Right atrium auricular region (tissue), 2 donors: ENCODE measurements around the gene DAG1. TPM values are rescaled to one million over a fixed set of nuclear protein-coding genes. Genes with fewer than 3 reads are reported as not detected.

Source experiments
- DNase-seq: peaks from one replicate; pipeline ENCODE4 v3.0.0-alpha.2; 2019; ENCODE audit warnings: low spot score
- H3K27ac ChIP-seq, 2 donors: fragments of 200-600 bp; sonication (generic); 1 replicate in 1 of 2; 2 replicates in 1 of 2; pipeline ENCODE4 v1.5.1; 2016 to 2019
- H3K27me3 ChIP-seq, 2 donors: fragments of 200-600 bp; sonication (generic); one replicate each; pipeline versions ENCODE4 v1.5.1 to v1.6.0; 2017 to 2019
- H3K36me3 ChIP-seq: fragments of 200-600 bp; sonication (generic); one replicate; pipeline ENCODE4 v1.5.1; 2016
- H3K4me1 ChIP-seq, 2 donors: fragments of 200-600 bp; sonication (generic); one replicate each; pipeline versions ENCODE4 v1.5.1 to v1.6.0; 2017 to 2019
- H3K4me3 ChIP-seq, 2 donors: fragments of 200-600 bp; sonication (generic); 1 replicate in 1 of 2; 2 replicates in 1 of 2; pipeline ENCODE4 v1.5.1; 2017 to 2019; ENCODE audit warnings: mild to moderate bottlenecking in 1 of 2, moderate library complexity in 1 of 2
- H3K9me3 ChIP-seq, 2 donors: fragments of 200-600 bp; sonication (generic); one replicate each; pipeline ENCODE4 v1.5.1; 2019
- total RNA-seq, 2 donors: library from RNA; depleted of rRNA; stranded (reverse); fragments of >200 nt; gene quantifications; one replicate each; pipeline ENCODE4 v1.1.0, GENCODE V29; 2016
- TF ChIP-seq, protein P1 (sequence below), 2 donors: fragments of 200-600 bp; sonication (generic); IDR thresholded peaks; one replicate each; pipeline ENCODE4 v1.5.1; 2019; ENCODE audit warnings: antibody characterized with exemption in 2 of 2

Gene DAG1
- total RNA-seq, 2 donors from 2014 or later, result 115 to 174 TPM

DNA sequence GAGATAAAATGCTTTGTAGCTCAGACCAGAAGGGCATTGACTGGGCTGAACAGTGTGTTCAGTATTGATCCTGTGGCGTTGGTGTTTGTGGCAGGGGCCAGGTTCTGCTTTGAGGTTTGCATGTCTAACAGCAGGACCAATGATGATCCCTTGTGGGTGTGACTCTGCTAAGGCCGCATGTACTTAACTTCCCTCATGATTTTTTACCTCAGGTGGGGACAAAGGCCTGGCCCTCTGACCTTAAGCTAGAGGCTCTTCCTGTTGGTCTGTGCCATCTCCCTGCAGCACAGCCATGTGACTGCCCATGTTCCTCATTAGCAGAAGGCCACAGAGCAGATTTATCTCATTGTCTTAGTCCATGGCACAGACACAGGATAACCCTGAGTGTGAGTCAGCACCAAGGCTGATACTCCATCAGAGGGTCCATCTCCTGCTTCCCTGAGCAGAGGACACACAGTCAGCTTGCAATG, 49.9 kb downstream of the DAG1 start:
- Histone ChIP-seq H3K4me3 (no peak overlapping the region), H3K4me1 (peaks cover 0 to 45% of the 10 kb centered on the region in 2 donors), H3K9me3 (no peaks in the 10 kb centered on the region), H3K27me3 (no peaks in the 10 kb centered on the region), H3K36me3 (peaks cover 23% of the 10 kb centered on the region), H3K27ac (no peak overlapping the region)
- TF ChIP-seq, protein P1, sequence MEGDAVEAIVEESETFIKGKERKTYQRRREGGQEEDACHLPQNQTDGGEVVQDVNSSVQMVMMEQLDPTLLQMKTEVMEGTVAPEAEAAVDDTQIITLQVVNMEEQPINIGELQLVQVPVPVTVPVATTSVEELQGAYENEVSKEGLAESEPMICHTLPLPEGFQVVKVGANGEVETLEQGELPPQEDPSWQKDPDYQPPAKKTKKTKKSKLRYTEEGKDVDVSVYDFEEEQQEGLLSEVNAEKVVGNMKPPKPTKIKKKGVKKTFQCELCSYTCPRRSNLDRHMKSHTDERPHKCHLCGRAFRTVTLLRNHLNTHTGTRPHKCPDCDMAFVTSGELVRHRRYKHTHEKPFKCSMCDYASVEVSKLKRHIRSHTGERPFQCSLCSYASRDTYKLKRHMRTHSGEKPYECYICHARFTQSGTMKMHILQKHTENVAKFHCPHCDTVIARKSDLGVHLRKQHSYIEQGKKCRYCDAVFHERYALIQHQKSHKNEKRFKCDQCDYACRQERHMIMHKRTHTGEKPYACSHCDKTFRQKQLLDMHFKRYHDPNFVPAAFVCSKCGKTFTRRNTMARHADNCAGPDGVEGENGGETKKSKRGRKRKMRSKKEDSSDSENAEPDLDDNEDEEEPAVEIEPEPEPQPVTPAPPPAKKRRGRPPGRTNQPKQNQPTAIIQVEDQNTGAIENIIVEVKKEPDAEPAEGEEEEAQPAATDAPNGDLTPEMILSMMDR (IDR thresholded peaks at IDR 0.05), result no peak
- no peak for DNase-seq

GRCh38 chr3:49523756-49524747, 54.0 kb downstream of the DAG1 start:
- peaks cover 0 to 23% of the 10 kb centered on the region in 2 donors for H3K4me1 ChIP-seq
- TF ChIP-seq, protein P1 (IDR thresholded peaks at IDR 0.05), result no peak
- H3K36me3 ChIP-seq, result no peaks in the 10 kb centered on the region
- no peak overlapping the region for H3K27ac ChIP-seq
- DNase-seq, result no peak
- H3K9me3 ChIP-seq, result no peaks in the 10 kb centered on the region
- no peaks in the 10 kb centered on the region for H3K27me3 ChIP-seq
- H3K4me3 ChIP-seq, result no peak overlapping the region

DNA sequence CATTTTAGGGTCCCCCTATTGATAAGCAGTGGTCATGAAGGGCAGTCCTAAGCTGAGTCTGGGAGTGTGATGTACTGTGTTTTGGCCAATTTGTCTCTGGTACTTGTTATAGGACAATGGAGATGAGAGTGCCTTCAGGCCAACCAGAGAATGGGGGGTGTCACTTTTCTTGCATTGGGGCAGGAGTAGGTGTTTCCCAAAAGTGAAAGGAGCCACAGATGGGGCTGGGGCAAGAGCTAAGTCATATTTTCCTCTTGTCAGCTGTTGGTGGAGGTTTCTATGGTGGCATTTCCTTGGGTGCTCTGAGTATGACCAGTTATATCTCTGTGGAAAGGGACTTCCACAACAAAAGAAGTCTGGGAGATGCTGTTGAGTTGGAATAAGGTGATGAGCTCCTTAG, 59.5 kb downstream of the DAG1 start:
- H3K9me3 ChIP-seq, result no peaks in the 10 kb centered on the region
- no peak overlapping the region for H3K4me3 ChIP-seq
- TF ChIP-seq, protein P1 (IDR thresholded peaks at IDR 0.05), result no peak
- peaks cover 40% of the 10 kb centered on the region for H3K36me3 ChIP-seq
- H3K27ac ChIP-seq, result no peak overlapping the region
- DNase-seq, result no peak
- no peaks in the 10 kb centered on the region for H3K27me3 ChIP-seq
- peaks cover 0 to 10% of the 10 kb centered on the region in 2 donors for H3K4me1 ChIP-seq

DNA sequence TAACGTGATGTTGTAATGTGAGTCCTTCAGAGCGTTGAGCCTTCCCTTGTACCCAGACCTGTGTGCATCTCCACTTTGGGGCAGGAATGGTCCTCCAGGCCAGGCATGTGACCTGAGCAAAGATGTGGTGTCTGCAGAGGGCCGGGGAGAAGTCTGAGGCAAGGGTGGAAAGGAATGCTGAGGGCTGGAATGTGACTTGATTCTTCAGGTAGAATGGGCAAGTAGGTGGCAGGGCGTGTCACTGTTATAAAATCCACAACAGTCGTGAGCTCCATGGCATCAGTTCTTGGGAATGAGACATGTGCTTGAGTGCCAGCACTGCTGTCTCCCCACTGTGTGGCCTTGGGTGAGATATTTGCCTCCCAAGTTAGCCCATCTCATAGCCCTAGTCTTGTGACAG, 60.2 kb downstream of the DAG1 start:
- Histone ChIP-seq H3K4me3 (no peak overlapping the region), H3K36me3 (peaks cover 45% of the 10 kb centered on the region), H3K9me3 (no peaks in the 10 kb centered on the region), H3K27me3 (no peaks in the 10 kb centered on the region), H3K4me1 (peaks cover 0 to 10% of the 10 kb centered on the region in 2 donors), H3K27ac (no peak overlapping the region)
- TF ChIP-seq, protein P1 (IDR thresholded peaks at IDR 0.05), result no peak
- no peak for DNase-seq

DNA sequence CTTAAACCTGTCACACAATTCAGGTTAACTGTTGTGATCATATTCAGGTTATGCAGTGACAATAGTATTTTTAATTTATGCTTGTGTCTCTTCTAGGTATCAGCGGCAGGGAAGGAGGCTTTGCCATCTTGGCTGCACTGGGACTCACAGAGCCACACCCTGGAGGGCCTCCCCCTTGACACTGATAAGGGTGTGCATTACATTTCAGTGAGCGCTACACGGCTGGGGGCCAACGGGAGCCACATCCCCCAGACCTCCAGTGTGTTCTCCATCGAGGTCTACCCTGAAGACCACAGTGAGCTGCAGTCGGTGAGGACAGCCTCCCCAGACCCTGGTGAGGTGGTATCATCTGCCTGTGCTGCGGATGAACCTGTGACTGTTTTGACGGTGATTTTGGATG, 60.6 kb downstream of the DAG1 start:
- peaks cover 45% of the 10 kb centered on the region for H3K36me3 ChIP-seq
- H3K9me3 ChIP-seq, result no peaks in the 10 kb centered on the region
- peaks cover 0 to 11% of the 10 kb centered on the region in 2 donors for H3K4me1 ChIP-seq
- no peak for DNase-seq
- no peak overlapping the region for H3K27ac ChIP-seq
- TF ChIP-seq, protein P1 (IDR thresholded peaks at IDR 0.05), result no peak
- H3K4me3 ChIP-seq, result no peak overlapping the region
- no peaks in the 10 kb centered on the region for H3K27me3 ChIP-seq
